Parathyroid adenoma (tissue), 2 donors: ENCODE data around the gene SRPRA.

Experiments used
- H2AFZ ChIP-seq: fragments of 300-600 bp; sonication (generic); one replicate; pipeline ENCODE4 v1.7.0; 2017; ENCODE audit warnings: antibody characterized with exemption, mild to moderate bottlenecking
- H3K27ac ChIP-seq: fragments of 300-600 bp; sonication (generic); one replicate; pipeline ENCODE4 v1.7.0; 2017
- H3K27me3 ChIP-seq: fragments of 300-600 bp; sonication (generic); one replicate; pipeline ENCODE4 v1.7.0; 2017; ENCODE audit warnings: low read length; ENCODE audit not compliant: control insufficient read depth, insufficient read depth
- H3K36me3 ChIP-seq: fragments of 300-600 bp; sonication (generic); one replicate; pipeline ENCODE4 v1.7.0; 2017; ENCODE audit warnings: low read length; ENCODE audit not compliant: control insufficient read depth, insufficient read depth
- H3K4me1 ChIP-seq: fragments of 300-600 bp; sonication (generic); one replicate; pipeline ENCODE4 v1.7.0; 2017; ENCODE audit warnings: control low read depth
- H3K4me2 ChIP-seq: fragments of 300-600 bp; sonication (generic); one replicate; pipeline ENCODE4 v1.7.0; 2017; ENCODE audit warnings: low read length
- H3K4me3 ChIP-seq: fragments of 300-600 bp; sonication (generic); one replicate; pipeline ENCODE4 v1.7.0; 2017; ENCODE audit warnings: low read depth, low read length
- H3K79me2 ChIP-seq: fragments of 300-600 bp; sonication (generic); one replicate; pipeline ENCODE4 v1.7.0; 2017; ENCODE audit warnings: control low read depth
- H3K9ac ChIP-seq: fragments of 300-600 bp; sonication (generic); one replicate; pipeline ENCODE4 v1.7.0; 2017; ENCODE audit warnings: mild to moderate bottlenecking
- H3K9me3 ChIP-seq: fragments of 300-600 bp; sonication (generic); one replicate; pipeline ENCODE4 v1.7.0; 2017; ENCODE audit warnings: low read length; ENCODE audit not compliant: control insufficient read depth
- CTCF ChIP-seq: fragments of 300-600 bp; sonication (generic); IDR thresholded peaks from one replicate; pipeline ENCODE4 v1.7.0; 2017; ENCODE audit warnings: antibody characterized with exemption, mild to moderate bottlenecking
- donor health status: primary hyperparathyroidism.

SRPRA gene

GRCh38 chr11:126281245-126281644, 12.6 kb upstream of the SRPRA start:
- no peak overlapping the region for H3K4me3 ChIP-seq
- H3K9me3 ChIP-seq, result no peaks in the 10 kb centered on the region
- H3K36me3 ChIP-seq, result no peaks in the 10 kb centered on the region
- H3K27ac ChIP-seq, result no peak overlapping the region
- no peak overlapping the region for H3K4me2 ChIP-seq
- TF ChIP-seq CTCF, result no peak
- H3K79me2 ChIP-seq, result no peaks in the 10 kb centered on the region
- H3K4me1 ChIP-seq, result peaks cover 5% of the 10 kb centered on the region
- H2AFZ ChIP-seq, result no peak overlapping the region
- H3K9ac ChIP-seq, result no peak overlapping the region
- no peaks in the 10 kb centered on the region for H3K27me3 ChIP-seq

- Histone ChIP-seq H3K27ac (no peak overlapping the region), H2AFZ (no peak overlapping the region), H3K9me3 (no peaks in the 10 kb centered on the region), H3K4me1 (peaks cover 5% of the 10 kb centered on the region), H3K4me2 (no peak overlapping the region), H3K27me3 (no peaks in the 10 kb centered on the region), H3K9ac (no peak overlapping the region), H3K4me3 (no peak overlapping the region), H3K36me3 (no peaks in the 10 kb centered on the region), H3K79me2 (no peaks in the 10 kb centered on the region)
- TF ChIP-seq CTCF, result no peak
Measured at GRCh38 chr11:126280595-126280994, 11.9 kb upstream of the SRPRA start.

GRCh38 chr11:126279191-126279590, 10.5 kb upstream of the SRPRA start:
- Histone ChIP-seq H3K4me1 (peaks cover 5% of the 10 kb centered on the region), H3K4me2 (no peak overlapping the region), H3K27ac (no peak overlapping the region), H3K4me3 (no peak overlapping the region), H3K79me2 (no peaks in the 10 kb centered on the region), H3K27me3 (no peaks in the 10 kb centered on the region), H3K36me3 (no peaks in the 10 kb centered on the region), H3K9me3 (no peaks in the 10 kb centered on the region), H2AFZ (no peak overlapping the region), H3K9ac (no peak overlapping the region)
- TF ChIP-seq CTCF, result no peak

- Histone ChIP-seq H3K4me1 (peaks cover 5% of the 10 kb centered on the region), H3K9ac (no peak overlapping the region), H3K4me3 (no peak overlapping the region), H2AFZ (no peak overlapping the region), H3K9me3 (no peaks in the 10 kb centered on the region), H3K4me2 (no peak overlapping the region), H3K79me2 (no peaks in the 10 kb centered on the region), H3K27me3 (no peaks in the 10 kb centered on the region), H3K27ac (no peak overlapping the region), H3K36me3 (no peaks in the 10 kb centered on the region)
- TF ChIP-seq CTCF, result no peak
Measured at GRCh38 chr11:126277780-126278179, 9.1 kb upstream of the SRPRA start.

DNA sequence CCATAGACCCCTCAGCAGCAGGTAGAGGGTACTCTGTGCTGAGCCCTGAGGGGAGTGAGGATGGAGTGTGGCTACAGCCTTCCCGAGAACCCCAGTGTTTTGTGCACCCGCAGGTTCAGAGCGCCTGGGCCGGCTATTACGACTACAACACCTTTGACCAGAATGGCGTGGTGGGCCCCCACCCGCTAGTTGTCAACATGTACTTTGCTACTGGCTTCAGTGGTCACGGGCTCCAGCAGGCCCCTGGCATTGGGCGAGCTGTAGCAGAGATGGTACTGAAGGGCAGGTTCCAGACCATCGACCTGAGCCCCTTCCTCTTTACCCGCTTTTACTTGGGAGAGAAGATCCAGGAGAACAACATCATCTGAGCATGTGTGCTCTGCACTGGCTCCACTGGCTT, 8.6 kb upstream of the SRPRA start:
- H3K27ac ChIP-seq, result no peak overlapping the region
- no peak overlapping the region for H3K4me2 ChIP-seq
- H3K9ac ChIP-seq, result no peak overlapping the region
- peaks cover 5% of the 10 kb centered on the region for H3K4me1 ChIP-seq
- H3K4me3 ChIP-seq, result no peak overlapping the region
- H3K9me3 ChIP-seq, result no peaks in the 10 kb centered on the region
- no peak for TF ChIP-seq CTCF
- no peaks in the 10 kb centered on the region for H3K27me3 ChIP-seq
- no peak overlapping the region for H2AFZ ChIP-seq
- no peaks in the 10 kb centered on the region for H3K36me3 ChIP-seq
- no peaks in the 10 kb centered on the region for H3K79me2 ChIP-seq
